MM.1S (cell line): ENCODE results near the gene YAF2.

Experiments
- DNase-seq: peaks from one replicate; pipeline ENCODE4 v3.0.0-alpha.2; 2015
- H2AFZ ChIP-seq: fragments of 300-600 bp; sonication (generic); 2 replicates; pipeline ENCODE4 v1.6.0; 2016; ENCODE audit warnings: antibody characterized with exemption, low read length
- H3F3A ChIP-seq: fragments of 300-600 bp; sonication (generic); 2 replicates; pipeline ENCODE4 v1.6.1; 2016; ENCODE audit warnings: mild to moderate bottlenecking, antibody characterized with exemption, low read length, moderate library complexity, mixed read lengths; ENCODE audit not compliant: insufficient read depth
- H3K27ac ChIP-seq: fragments of 300-600 bp; sonication (generic); 2 replicates; pipeline ENCODE4 v1.5.1; 2016; ENCODE audit warnings: mild to moderate bottlenecking, low read length
- H3K27me3 ChIP-seq: fragments of 300-600 bp; sonication (generic); replicated peaks from 2 replicates; pipeline ENCODE4 v1.6.0; 2016; ENCODE audit warnings: low read length; ENCODE audit not compliant: insufficient read depth
- H3K36me3 ChIP-seq: fragments of 300-600 bp; sonication (generic); replicated peaks from 2 replicates; pipeline ENCODE4 v1.6.1; 2016; ENCODE audit warnings: mild to moderate bottlenecking, low read length, mixed read lengths; ENCODE audit not compliant: insufficient read depth
- H3K4me1 ChIP-seq: fragments of 300-600 bp; sonication (generic); 2 replicates; pipeline ENCODE4 v1.6.1; 2016; ENCODE audit warnings: low read length, mixed read lengths
- H3K4me2 ChIP-seq: fragments of 300-600 bp; sonication (generic); 2 replicates; pipeline ENCODE4 v1.6.0; 2016; ENCODE audit warnings: low read depth, low read length
- H3K4me3 ChIP-seq: fragments of 300-600 bp; sonication (generic); 2 replicates; pipeline ENCODE4 v1.5.1; 2016; ENCODE audit warnings: low read length, mixed read lengths
- H3K79me2 ChIP-seq: fragments of 300-600 bp; sonication (generic); 2 replicates; pipeline ENCODE4 v1.6.1; 2016; ENCODE audit warnings: mixed run types, low read length, mixed read lengths
- H3K9ac ChIP-seq: fragments of 300-600 bp; sonication (generic); 2 replicates; pipeline ENCODE4 v1.6.1; 2016; ENCODE audit warnings: low read length, mixed read lengths
- H3K9me2 ChIP-seq: fragments of 300-600 bp; sonication (generic); replicated peaks from 2 replicates; pipeline ENCODE4 v1.6.1; 2016; ENCODE audit warnings: mild to moderate bottlenecking, low read length, mixed read lengths; ENCODE audit not compliant: insufficient read depth
- H3K9me3 ChIP-seq: fragments of 300-600 bp; sonication (generic); replicated peaks from 2 replicates; pipeline ENCODE4 v1.6.1; 2016; ENCODE audit warnings: mild to moderate bottlenecking, low read length, mixed read lengths; ENCODE audit not compliant: insufficient read depth
- H4K20me1 ChIP-seq: fragments of 300-600 bp; sonication (generic); 2 replicates; pipeline ENCODE4 v1.6.1; 2016; ENCODE audit warnings: mild to moderate bottlenecking, low read length, moderate library complexity, mixed read lengths; ENCODE audit not compliant: insufficient read depth
- EZH2 ChIP-seq: fragments of 300-600 bp; sonication (generic); optimal IDR thresholded peaks from 2 replicates; pipeline ENCODE3; 2017; ENCODE audit warnings: low read depth, mild to moderate bottlenecking, antibody characterized with exemption, low read length, mixed read lengths
- EZH2phosphoT487 ChIP-seq: fragments of 300-600 bp; sonication (generic); IDR thresholded peaks from 2 replicates; pipeline ENCODE4 v1.6.1; 2018; ENCODE audit warnings: antibody characterized with exemption, low read length
- TF ChIP-seq, protein P1 (sequence below): fragments of 300-600 bp; sonication (generic); IDR thresholded peaks from 2 replicates; pipeline ENCODE4 v1.5.1; 2016; ENCODE audit warnings: antibody characterized with exemption, low read length, mixed read lengths

The YAF2 gene

GRCh38 chr12:42204819-42205218 lies 33.2 kb downstream of the YAF2 start:
- Histone ChIP-seq H3F3A (no peaks in the 10 kb centered on the region), H3K9me3 (no peaks in the 10 kb centered on the region), H3K27ac (no peak overlapping the region), H3K4me3 (no peak overlapping the region), H3K9me2 (no peaks in the 10 kb centered on the region), H3K4me1 (peaks cover 7% of the 10 kb centered on the region; the same call in 1 of the 2 replicates), H4K20me1 (0 out of 2 replicates have a peak, but pooled peaks cover 4% of the 10 kb centered on the region), H3K4me2 (no peak overlapping the region), H3K27me3 (no peaks in the 10 kb centered on the region), H3K9ac (no peak overlapping the region), H2AFZ (no peak overlapping the region), H3K79me2 (no peaks in the 10 kb centered on the region; the same call in 1 of the 2 replicates), H3K36me3 (no peaks in the 10 kb centered on the region)
- TF ChIP-seq, protein P1, sequence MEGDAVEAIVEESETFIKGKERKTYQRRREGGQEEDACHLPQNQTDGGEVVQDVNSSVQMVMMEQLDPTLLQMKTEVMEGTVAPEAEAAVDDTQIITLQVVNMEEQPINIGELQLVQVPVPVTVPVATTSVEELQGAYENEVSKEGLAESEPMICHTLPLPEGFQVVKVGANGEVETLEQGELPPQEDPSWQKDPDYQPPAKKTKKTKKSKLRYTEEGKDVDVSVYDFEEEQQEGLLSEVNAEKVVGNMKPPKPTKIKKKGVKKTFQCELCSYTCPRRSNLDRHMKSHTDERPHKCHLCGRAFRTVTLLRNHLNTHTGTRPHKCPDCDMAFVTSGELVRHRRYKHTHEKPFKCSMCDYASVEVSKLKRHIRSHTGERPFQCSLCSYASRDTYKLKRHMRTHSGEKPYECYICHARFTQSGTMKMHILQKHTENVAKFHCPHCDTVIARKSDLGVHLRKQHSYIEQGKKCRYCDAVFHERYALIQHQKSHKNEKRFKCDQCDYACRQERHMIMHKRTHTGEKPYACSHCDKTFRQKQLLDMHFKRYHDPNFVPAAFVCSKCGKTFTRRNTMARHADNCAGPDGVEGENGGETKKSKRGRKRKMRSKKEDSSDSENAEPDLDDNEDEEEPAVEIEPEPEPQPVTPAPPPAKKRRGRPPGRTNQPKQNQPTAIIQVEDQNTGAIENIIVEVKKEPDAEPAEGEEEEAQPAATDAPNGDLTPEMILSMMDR, result no peak
- no peak for TF ChIP-seq EZH2phosphoT487
- TF ChIP-seq EZH2, result no peak
- no peak for DNase-seq

- no peak for DNase-seq
- H3F3A ChIP-seq, result no peaks in the 10 kb centered on the region
- H3K36me3 ChIP-seq, result no peaks in the 10 kb centered on the region
- TF ChIP-seq EZH2 (no peak), EZH2phosphoT487 (no peak)
- TF ChIP-seq, protein P1, result no peak
- peaks cover 7% of the 10 kb centered on the region; the same call in 1 of the 2 replicates for H3K4me1 ChIP-seq
- H2AFZ ChIP-seq, result no peak overlapping the region
- H3K4me3 ChIP-seq, result no peak overlapping the region
- H3K27ac ChIP-seq, result no peak overlapping the region
- no peaks in the 10 kb centered on the region for H3K9me2 ChIP-seq
- no peaks in the 10 kb centered on the region; the same call in 1 of the 2 replicates for H3K79me2 ChIP-seq
- H3K9ac ChIP-seq, result no peak overlapping the region
- H3K27me3 ChIP-seq, result no peaks in the 10 kb centered on the region
- no peaks in the 10 kb centered on the region for H3K9me3 ChIP-seq
- H3K4me2 ChIP-seq, result no peak overlapping the region
- H4K20me1 ChIP-seq, result 0 out of 2 replicates have a peak, but pooled peaks cover 4% of the 10 kb centered on the region
Measured at GRCh38 chr12:42204362-42204761, 33.7 kb downstream of the YAF2 start.

GRCh38 chr12:42201063-42201462 lies 37.0 kb downstream of the YAF2 start:
- no peaks in the 10 kb centered on the region for H3K27me3 ChIP-seq
- H3K4me3 ChIP-seq, result no peak overlapping the region
- TF ChIP-seq EZH2, result no peak
- TF ChIP-seq, protein P1, result no peak
- no peak for TF ChIP-seq EZH2phosphoT487
- H3K9ac ChIP-seq, result no peak overlapping the region
- no peaks in the 10 kb centered on the region for H3K4me1 ChIP-seq
- no peaks in the 10 kb centered on the region for H3K9me2 ChIP-seq
- H3K27ac ChIP-seq, result no peak overlapping the region
- H3K4me2 ChIP-seq, result no peak overlapping the region
- 0 out of 2 replicates have a peak, but pooled peaks cover 4% of the 10 kb centered on the region for H4K20me1 ChIP-seq
- 0 out of 2 replicates have a peak, but pooled peaks cover 5% of the 10 kb centered on the region for H3K36me3 ChIP-seq
- no peak overlapping the region for H2AFZ ChIP-seq
- H3F3A ChIP-seq, result no peaks in the 10 kb centered on the region
- no peaks in the 10 kb centered on the region for H3K9me3 ChIP-seq
- no peaks in the 10 kb centered on the region; the same call in 1 of the 2 replicates for H3K79me2 ChIP-seq
- DNase-seq, result no peak
